ENCODE data around the gene ADM2.

GRCh38 chr22:50444663-50445062 is 36.7 kb upstream of the ADM2 start:
- TF ChIP-seq POLR2A (IDR thresholded peaks at IDR 0.05; ENCODE audit: low read depth), result no peak
- no peak for TF ChIP-seq CTCF (IDR thresholded peaks at IDR 0.05)
- TF ChIP-seq EP300 (IDR thresholded peaks at IDR 0.05), result no peak
- peak in 1 of 2 donors; percentile 3 for TF ChIP-seq POLR2AphosphoS5 (IDR thresholded peaks at IDR 0.05)

Data from esophagus muscularis mucosa (tissue), 4 donors.